K562 (cell line): ENCODE measurements around the gene LBR. TPM values are rescaled to one million over a fixed set of nuclear protein-coding genes. Genes with fewer than 3 reads are reported as not detected.

Experiments used
- ATF6 ChIP-seq: sonication (generic); formaldehyde crosslinking; IDR thresholded peaks from 2 replicates; pipeline ENCODE4 v1.4.0; 2020; ENCODE audit warnings: mild to moderate bottlenecking, missing genetic modification reagents
- BCOR ChIP-seq: fragments of 450-650 bp; IDR thresholded peaks from 2 replicates; pipeline ENCODE4 v1.6.1; 2016
- CREB5 ChIP-seq: fragments of 250-450 bp; sonication (Bioruptor Pico); IDR thresholded peaks from 2 replicates; pipeline ENCODE4 v1.5.0; 2020; ENCODE audit warnings: mild to moderate bottlenecking
- ELF2 ChIP-seq: fragments of 250-450 bp; sonication (Bioruptor Pico); IDR thresholded peaks from 2 replicates; pipeline ENCODE4 v1.5.0; 2021; ENCODE audit warnings: mild to moderate bottlenecking
- LEF1 ChIP-seq: fragments of 450-650 bp; IDR thresholded peaks from 2 replicates; pipeline ENCODE4 v1.6.1; 2016; ENCODE audit warnings: mild to moderate bottlenecking
- MXD1 ChIP-seq: fragments of 250-450 bp; sonication (Bioruptor Pico); IDR thresholded peaks from 2 replicates; pipeline ENCODE4 v1.8.0; 2021; ENCODE audit warnings: borderline replicate concordance, mild to moderate bottlenecking, moderate library complexity; ENCODE audit not compliant: poor library complexity, severe bottlenecking
- POLR2AphosphoS5 ChIP-seq: IDR thresholded peaks from 2 replicates; pipeline ENCODE4 v1.6.1; 2011; ENCODE audit warnings: mild to moderate bottlenecking, low read depth, low read length, moderate library complexity; ENCODE audit not compliant: control insufficient read depth, insufficient read depth
- PRMT5 ChIP-seq: sonication (generic); formaldehyde crosslinking; IDR thresholded peaks from 2 replicates; pipeline ENCODE4 v1.5.0; 2020; ENCODE audit warnings: missing genetic modification reagents
- TRIM25 ChIP-seq: fragments of 450-650 bp; IDR thresholded peaks from 2 replicates; pipeline ENCODE4 v1.7.0; 2016; ENCODE audit warnings: borderline replicate concordance
- USF2 ChIP-seq: sonication (generic); formaldehyde crosslinking; IDR thresholded peaks from 2 replicates; pipeline ENCODE4 v1.5.0; 2020; ENCODE audit warnings: missing genetic modification reagents
- ZMIZ1 ChIP-seq, 2 experiments: fragments of 150-350 bp in 1 of 2; IDR thresholded peaks; 2 replicates each; pipeline ENCODE4 v1.6.1; 2012 to 2016; ENCODE audit warnings: low read depth in 2 of 2, low read length in 2 of 2, mild to moderate bottlenecking in 1 of 2, moderate library complexity in 1 of 2
- ZNF165 ChIP-seq: fragments of 250-450 bp; sonication (Bioruptor Pico); IDR thresholded peaks from 2 replicates; pipeline ENCODE4 v1.4.0; 2020; ENCODE audit warnings: borderline replicate concordance
- ZNF224 ChIP-seq: sonication (generic); formaldehyde crosslinking; IDR thresholded peaks from 2 replicates; pipeline ENCODE4 v1.8.0; 2022; ENCODE audit warnings: mild to moderate bottlenecking, missing genetic modification reagents
- ZNF239 ChIP-seq: fragments of 250-450 bp; sonication (Bioruptor Pico); IDR thresholded peaks from 2 replicates; pipeline ENCODE4 v1.4.0; 2020; ENCODE audit warnings: mild to moderate bottlenecking
- ZNF311 ChIP-seq: fragments of 250-450 bp; sonication (Bioruptor Pico); IDR thresholded peaks from 2 replicates; pipeline ENCODE4 v1.4.0; 2020; ENCODE audit warnings: mild to moderate bottlenecking, moderate library complexity
- ZNF512 ChIP-seq: IDR thresholded peaks from 2 replicates; pipeline ENCODE4 v1.6.1; 2016; ENCODE audit warnings: missing genetic modification characterization, missing compliant biosample characterization
- ZNF561 ChIP-seq: fragments of 450-650 bp; formaldehyde crosslinking; conservative IDR thresholded peaks from 2 replicates; pipeline ENCODE4 v1.4.0; 2020; ENCODE audit warnings: mild to moderate bottlenecking, moderate library complexity
- polyA plus RNA-seq, 8 experiments: library from polyadenylated mRNA; depleted of rRNA in 4 of 8; stranded (reverse) in 5 of 8; unstranded in 3 of 8; fragments of >200 nt; fragmentation: Nextera tagmentation in 2 of 8; fragmentation: Illumina TruSeq in 1 of 8; extraction: Ambion mirVana in 2 of 8; extraction: Trizol in 1 of 8; gene quantifications; 2 replicates each; pipeline versions ENCODE4 v1.2.1 to v1.2.3, GENCODE V29; 2011 to 2014; ENCODE audit warnings: inconsistent platforms in 1 of 8, missing spikeins in 1 of 8
- total RNA-seq, 7 experiments: library from RNA; depleted of rRNA in 6 of 7; stranded (reverse); fragments of >200 nt in 6 of 7; fragmentation: Illumina TruSeq in 2 of 7; extraction: Trizol in 2 of 7; gene quantifications; 2 replicates each; pipeline versions ENCODE4 v1.2.1 to v1.2.3, GENCODE V29; 2011 to 2021; ENCODE audit warnings: low replicate concordance in 1 of 7

Gene LBR
- total and polyA plus RNA-seq, 9 of the 15 experiments (the other 6 are each of a cell fraction or from before 2014, with no cell fraction given): 102 to 229 (median 197) TPM

- TF ChIP-seq USF2 (CRISPR knock-in tag) (no peak), BCOR (no peak), ZNF239 (CRISPR knock-in tag) (peak; percentile 87), ELF2 (CRISPR knock-in tag) (no peak), MXD1 (CRISPR knock-in tag) (no peak), LEF1 (no peak), ZMIZ1 (IDR thresholded peaks at IDR 0.05; ENCODE audit: low read depth in 2 of 2, low read length in 2 of 2) (no peak), PRMT5 (CRISPR knock-in tag) (no peak), TRIM25 (no peak), ZNF311 (peak; percentile 96), ATF6 (CRISPR knock-in tag) (no peak), ZNF165 (CRISPR knock-in tag) (peak; percentile 76; the same call in 1 of the 2 replicates), ZNF512 (tag) (no peak), ZNF224 (CRISPR knock-in tag) (no peak), CREB5 (CRISPR knock-in tag) (no peak), ZNF561 (CRISPR knock-in tag) (peak; percentile 78; the same call in 1 of the 2 replicates), POLR2AphosphoS5 (no peak)
Measured at GRCh38 chr1:225466848-225467192, 39.0 kb upstream of the LBR start (continued).
